ENCODE data around the gene QSER1. TPM values are rescaled to one million over a fixed set of nuclear protein-coding genes. Genes with fewer than 3 reads are reported as not detected.
A peak's percentile ranks its signal among the peaks of the same experiment; 100 is the strongest.

Gene QSER1
- total RNA-seq, 1 experiment from 2014 or later = 74.0 TPM

GRCh38 chr11:32947978-32948377 lies 55.4 kb downstream of the QSER1 start:
- CTCF ChIA-PET = no interaction called here
- no peaks in the 10 kb centered on the region for H3K27me3 Mint-ChIP-seq (ENCODE audit: low read depth)
- H3K9me3 Mint-ChIP-seq = no peaks in the 10 kb centered on the region
- ATAC-seq (no peak), DNase-seq (ENCODE audit: low spot score) (no peak)
- peaks cover 32% of the 10 kb centered on the region for H3K4me1 Mint-ChIP-seq
- H3K27ac Mint-ChIP-seq = peak overlapping the region; percentile 80
- POLR2A ChIA-PET = no interaction called here
- peaks cover 11% of the 10 kb centered on the region for H3K36me3 Mint-ChIP-seq
- H3K4me3 Mint-ChIP-seq = no peak overlapping the region
- TF ChIP-seq ZNF138 (CRISPR knock-in tag; conservative IDR thresholded peaks at IDR 0.05) = no peak
- TF ChIP-seq SMAD4 (CRISPR knock-in tag; IDR thresholded peaks at IDR 0.05) = no peak
- no peak for TF ChIP-seq ZNF219 (CRISPR knock-in tag; IDR thresholded peaks at IDR 0.05; ENCODE audit: borderline replicate concordance)
- TF ChIP-seq ZBTB21 (CRISPR knock-in tag; IDR thresholded peaks at IDR 0.05; ENCODE audit: borderline replicate concordance) = no peak
- TF ChIP-seq USF1 (CRISPR knock-in tag; IDR thresholded peaks at IDR 0.05) = no peak
- no peak for TF ChIP-seq ATF6 (CRISPR knock-in tag; IDR thresholded peaks at IDR 0.05)
- no peak for TF ChIP-seq STAT6 (CRISPR knock-in tag; conservative IDR thresholded peaks at IDR 0.05; ENCODE audit: low read depth)
- no peak for TF ChIP-seq ZNF416 (CRISPR knock-in tag; IDR thresholded peaks at IDR 0.05)
- TF ChIP-seq NFE2L1 (CRISPR knock-in tag; IDR thresholded peaks at IDR 0.05) = no peak
- TF ChIP-seq ZNF423 (CRISPR knock-in tag; IDR thresholded peaks at IDR 0.05) = no peak
- no peak for TF ChIP-seq CREM (CRISPR knock-in tag; IDR thresholded peaks at IDR 0.05)
- no peak for TF ChIP-seq TP53 (CRISPR knock-in tag; IDR thresholded peaks at IDR 0.05)
- no peak for TF ChIP-seq NR2C2 (CRISPR knock-in tag; IDR thresholded peaks at IDR 0.05)

GRCh38 chr11:32949739-32950138 lies 57.1 kb downstream of the QSER1 start:
- POLR2A ChIA-PET = interaction anchor here (0.7 kb wide), 1 partner anchor 65 kb away, joined by 3 read pairs; no protein-coding TSS in a partner anchor
- Mint-ChIP-seq H3K9me3 (no peaks in the 10 kb centered on the region), H3K27ac (peak overlapping the region; percentile 63; the same call in 1 of the 2 replicates), H3K27me3 (ENCODE audit: low read depth) (no peaks in the 10 kb centered on the region), H3K4me3 (no peak overlapping the region), H3K4me1 (peaks cover 39% of the 10 kb centered on the region), H3K36me3 (peaks cover 13% of the 10 kb centered on the region)
- DNase-seq (ENCODE audit: low spot score) (no peak), ATAC-seq (no peak)
- CTCF ChIA-PET = interaction anchor here (0.9 kb wide), 1 partner anchor 65 kb away, joined by 3 read pairs; no protein-coding TSS in a partner anchor
- TF ChIP-seq ARID4B (CRISPR knock-in tag; IDR thresholded peaks at IDR 0.05; ENCODE audit: borderline replicate concordance) = no peak
- TF ChIP-seq OVOL2 (CRISPR knock-in tag; IDR thresholded peaks at IDR 0.05; ENCODE audit: borderline replicate concordance) = no peak
- no peak for TF ChIP-seq KAT7 (CRISPR knock-in tag; IDR thresholded peaks at IDR 0.05; ENCODE audit: borderline replicate concordance)
- no peak for TF ChIP-seq PREB (CRISPR knock-in tag; IDR thresholded peaks at IDR 0.05; ENCODE audit: borderline replicate concordance)
- no peak for TF ChIP-seq FOXP4 (CRISPR knock-in tag; IDR thresholded peaks at IDR 0.05)
- no peak for TF ChIP-seq ZNF281 (CRISPR knock-in tag; IDR thresholded peaks at IDR 0.05)
- no peak for TF ChIP-seq NFATC4 (CRISPR knock-in tag; IDR thresholded peaks at IDR 0.05)
